AG08395 (cell line): Measurements from ENCODE around the gene ZFPM1.
A peak's percentile ranks its signal among the peaks of the same experiment; 100 is the strongest.

Source experiments
- DNase-seq: peaks from one replicate; pipeline ENCODE4 v3.0.0; 2012; ENCODE audit warnings: mixed read lengths, low spot score

The ZFPM1 gene

DNA sequence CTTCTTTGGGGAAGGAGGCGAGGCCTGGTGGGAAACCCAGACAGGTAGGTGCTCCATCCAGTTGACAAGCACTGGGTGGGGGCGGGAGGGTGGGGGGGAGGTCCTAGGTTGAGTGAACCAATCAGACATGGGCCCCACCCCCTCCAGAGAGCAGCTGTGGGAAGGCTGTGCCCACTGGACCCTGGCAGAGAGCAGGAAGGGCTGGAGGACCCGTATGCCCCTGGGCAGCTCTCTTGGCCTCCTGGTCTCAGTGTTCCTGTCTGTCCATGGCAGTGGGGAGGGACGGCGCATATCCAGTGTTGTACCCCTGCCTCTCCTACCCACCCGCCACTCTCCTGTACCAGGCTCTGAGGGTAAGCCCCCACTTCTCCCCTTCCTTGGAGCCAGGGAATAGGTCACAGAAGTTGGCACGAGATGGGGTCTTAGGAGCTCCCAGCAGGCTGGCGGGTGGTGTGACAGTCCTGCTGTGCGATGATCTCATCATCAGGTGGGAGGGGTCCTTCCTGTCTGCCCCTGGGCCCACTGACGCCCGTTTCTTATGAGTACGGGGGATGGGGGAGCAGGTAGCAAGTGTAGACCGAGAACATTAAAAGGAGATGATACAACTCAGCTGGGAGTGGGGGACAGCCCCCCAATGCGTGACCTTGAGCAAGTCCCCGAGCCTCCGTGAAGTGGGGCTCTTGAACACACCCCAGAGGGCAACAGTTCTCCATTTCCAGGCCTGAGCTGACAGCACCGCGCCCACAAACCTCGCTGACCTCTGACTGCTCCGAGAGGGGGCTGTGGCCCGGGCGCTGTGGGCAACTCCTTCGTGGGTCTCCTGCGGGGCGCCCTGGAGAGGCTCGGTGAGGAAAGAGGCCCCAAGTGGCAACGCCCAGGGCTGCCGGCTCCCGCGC, 1.2 kb upstream of the ZFPM1 start:
- no peak for DNase-seq

DNA sequence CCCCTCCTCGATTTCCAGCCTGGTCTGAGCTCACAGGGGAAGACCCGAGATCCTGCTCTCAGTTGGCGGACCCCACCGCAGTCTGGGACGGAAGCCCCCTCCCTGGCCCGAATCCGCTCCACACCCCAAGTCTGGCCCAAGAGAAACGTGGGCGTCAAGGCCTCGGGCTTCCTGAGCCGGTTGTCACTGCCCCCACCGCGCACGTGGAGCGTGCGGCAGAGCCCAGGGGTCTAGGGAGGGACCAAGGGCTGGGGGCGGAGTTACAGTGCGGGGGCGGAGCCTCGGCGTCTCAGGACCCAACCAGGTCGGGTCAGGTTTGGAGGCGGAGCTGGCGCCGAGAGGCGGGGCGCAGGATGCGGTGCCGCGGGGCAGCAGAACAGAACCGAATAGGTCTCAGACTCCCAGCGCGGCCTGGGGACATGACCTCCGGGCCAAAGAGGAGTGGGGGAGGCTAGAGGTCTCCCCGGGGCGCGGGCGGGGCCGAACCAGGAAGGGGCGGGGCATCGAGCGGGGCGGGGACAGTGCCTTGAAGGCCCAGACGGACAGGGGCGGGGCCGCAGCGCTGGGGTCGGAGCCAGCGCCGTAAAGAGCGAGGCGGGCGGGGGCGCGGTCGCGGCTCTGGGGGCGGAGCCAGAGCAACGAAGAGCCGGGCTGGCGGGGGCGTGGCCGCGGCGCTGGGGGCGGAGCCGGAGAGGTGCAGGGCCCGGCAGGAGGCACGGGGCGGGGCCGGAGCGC, 431 bp upstream of the ZFPM1 start:
- DNase-seq: peak; percentile 99

DNA sequence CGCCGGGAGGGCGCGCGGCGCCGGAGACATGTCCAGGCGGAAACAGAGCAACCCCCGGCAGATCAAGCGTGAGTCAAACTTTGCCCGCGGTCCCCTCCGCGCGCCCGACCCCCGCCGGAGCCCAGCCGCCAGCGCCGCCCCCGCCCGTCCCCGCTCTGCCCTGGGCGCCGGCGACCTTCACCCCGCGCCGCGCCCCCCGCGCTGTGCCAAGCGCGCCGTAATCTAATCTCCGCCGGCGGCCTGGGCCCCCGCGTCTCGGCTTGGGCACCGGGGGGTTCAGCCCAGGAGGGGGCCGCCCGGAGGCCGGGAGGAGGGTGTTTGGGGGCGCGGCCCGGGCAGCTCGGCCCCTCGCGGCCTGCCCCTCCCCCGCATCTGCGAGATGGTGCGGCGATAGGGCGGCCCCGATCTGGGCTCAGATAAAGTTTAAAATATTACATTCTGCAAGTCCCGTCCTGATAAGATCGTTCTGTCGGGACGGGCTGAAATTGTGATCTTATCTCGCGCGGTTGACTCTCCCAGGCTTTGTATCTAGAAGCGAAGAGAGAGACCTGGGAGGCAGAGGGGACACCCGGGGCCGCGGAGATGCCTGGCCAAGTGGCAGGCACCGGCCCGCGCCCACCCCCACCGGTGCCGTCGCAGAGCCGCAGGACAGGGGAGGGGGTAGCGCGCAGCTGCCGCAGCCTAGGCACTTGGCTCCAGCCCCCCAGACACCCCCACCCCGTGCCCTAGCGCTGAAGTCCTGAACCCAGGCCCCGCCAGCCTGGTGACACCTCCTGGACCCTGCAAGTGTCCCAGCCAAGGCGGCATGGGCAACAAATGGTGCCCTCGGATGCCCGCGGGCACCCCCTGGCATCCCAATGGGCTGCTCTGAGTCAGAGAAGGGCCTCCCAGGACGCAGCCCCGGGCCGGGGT, 787 bp downstream of the ZFPM1 start:
- DNase-seq: no peak

DNA sequence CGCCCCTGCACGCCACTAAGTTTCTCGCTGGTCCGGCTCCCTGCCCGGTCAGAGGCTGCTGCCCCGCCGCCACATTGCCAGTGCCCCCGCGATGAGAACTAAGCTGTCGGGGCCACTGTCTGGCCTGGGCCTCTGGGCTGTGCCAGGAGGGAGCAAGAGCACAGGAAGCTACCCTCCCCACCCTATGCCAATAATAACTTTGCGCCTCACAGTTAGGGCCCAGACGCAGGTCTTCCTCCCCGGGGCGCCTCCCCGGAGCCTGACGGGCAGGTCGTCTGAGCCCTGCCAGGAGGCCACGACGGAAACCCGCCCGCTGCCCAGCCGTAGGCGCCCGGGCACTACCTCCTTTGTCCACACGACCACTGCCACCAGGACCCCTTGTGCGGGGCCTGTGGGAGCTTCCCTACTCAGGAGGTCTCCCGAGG, 1.5 kb downstream of the ZFPM1 start:
- DNase-seq: no peak

DNA sequence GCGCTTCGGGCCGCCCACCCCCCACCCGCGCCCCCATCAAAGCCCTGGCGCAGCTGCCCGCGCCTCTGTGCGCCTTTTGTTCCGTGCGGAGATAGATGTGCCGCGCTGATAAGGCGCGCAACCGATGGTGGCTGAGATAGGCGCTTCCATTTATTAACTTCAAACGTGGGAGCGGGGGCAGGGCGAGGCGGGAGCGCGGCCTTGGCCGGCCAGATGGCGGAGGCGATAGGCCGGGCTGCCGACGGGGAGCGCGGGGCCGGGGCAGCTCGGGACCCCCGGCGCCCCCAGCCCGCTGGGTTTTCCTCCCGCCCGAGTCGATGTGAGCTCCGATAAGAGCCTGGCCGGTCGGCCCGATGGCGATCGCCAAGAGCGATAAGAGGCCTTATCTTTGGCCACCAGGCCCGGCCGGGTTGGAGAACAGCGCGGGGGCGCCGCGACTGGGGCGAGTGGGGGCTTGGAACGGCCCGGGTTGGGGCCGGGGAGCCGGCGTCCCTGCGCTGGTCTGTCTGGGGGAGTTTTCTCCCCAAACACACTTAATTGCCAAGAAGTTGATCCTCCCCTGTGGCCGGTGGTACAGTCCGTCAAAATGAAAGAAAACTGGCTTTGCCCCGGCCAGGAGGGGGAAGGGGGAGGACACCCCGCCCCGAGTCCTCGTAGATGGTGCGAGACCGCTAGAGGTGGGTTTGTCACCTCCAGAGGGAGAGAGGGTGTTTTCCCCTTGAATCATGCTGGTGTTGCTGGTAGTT, 2.7 kb downstream of the ZFPM1 start:
- DNase-seq: peak; percentile 38

DNA sequence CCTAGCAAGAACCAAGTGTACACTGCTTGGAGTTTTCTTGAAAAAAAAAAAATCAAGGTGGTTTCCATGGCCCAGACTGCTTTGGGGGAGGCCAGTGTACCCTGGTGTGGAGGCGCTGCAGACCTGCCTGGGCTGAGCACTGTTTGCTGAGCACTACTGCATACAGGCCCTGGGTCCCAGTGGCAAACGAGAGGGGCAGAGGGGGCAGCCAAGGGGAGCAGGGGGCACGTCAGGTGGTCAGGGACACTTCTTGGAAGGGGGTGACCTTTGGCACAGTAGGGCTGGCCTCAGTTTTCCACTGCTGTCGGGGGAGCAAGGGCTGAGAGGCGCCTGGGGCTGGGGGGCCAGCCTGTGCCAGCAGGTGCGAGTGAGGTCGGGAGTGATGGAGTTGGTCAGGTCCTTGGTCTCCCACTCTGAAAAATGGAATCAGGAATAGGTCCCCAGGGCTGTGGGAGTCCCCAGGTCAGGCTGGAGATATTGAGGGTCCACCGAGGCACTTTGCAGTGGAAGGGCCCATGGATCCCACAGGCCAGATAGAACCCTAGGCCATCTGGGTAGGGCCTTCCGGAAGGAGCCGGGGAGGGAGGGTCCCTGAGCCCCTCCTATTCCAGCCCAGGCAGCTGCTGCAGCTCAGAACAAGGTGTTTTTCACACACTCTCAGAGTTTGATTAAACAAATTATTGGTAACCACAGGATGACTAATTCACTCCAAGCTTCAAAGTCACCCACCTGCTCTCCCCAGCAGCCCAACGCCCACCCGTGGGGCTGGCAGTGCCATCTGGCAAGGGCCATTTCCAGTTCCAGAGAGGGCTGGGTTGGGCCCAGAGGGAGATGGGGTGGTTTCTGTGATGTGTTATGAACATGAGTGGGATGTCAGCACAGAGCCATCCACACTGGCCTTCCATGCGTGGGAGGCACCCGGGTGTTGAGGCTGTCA, 3.5 kb downstream of the ZFPM1 start:
- no peak for DNase-seq

DNA sequence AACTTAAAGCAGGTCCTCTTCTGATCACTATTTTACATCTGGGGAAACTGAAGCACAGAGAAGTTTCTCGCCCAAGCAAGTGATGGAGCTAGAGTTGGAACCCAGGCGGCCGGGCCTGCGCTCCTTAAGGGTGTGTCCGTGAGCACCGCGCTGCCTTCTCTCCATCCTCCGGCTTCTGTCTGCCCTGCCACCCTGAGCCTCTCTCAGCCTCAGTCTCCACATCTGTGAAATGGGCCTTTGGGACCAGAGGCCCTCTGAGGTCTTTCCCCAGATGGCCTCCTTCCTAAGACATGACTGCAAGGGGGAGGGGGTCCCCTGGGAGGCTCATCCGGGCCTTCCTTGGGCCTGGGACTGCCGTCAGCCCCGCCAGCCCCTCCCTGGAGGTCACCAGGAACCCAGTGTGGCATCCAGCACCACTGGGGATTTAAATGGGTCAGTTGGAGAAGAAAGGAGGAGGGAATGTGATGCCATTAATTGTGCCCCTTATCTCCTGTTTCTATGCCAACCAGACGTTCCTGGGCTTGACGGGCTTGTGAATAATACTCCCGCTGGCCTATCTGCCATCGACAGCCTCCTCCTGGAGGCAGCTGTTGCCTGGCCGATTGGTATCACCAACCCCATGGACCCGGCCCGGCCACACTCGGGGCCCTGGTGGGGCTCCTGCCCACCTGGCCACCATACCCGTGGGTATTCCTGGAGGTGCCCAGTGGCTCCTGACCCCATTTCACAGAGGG, 5.1 kb downstream of the ZFPM1 start:
- no peak for DNase-seq

DNA sequence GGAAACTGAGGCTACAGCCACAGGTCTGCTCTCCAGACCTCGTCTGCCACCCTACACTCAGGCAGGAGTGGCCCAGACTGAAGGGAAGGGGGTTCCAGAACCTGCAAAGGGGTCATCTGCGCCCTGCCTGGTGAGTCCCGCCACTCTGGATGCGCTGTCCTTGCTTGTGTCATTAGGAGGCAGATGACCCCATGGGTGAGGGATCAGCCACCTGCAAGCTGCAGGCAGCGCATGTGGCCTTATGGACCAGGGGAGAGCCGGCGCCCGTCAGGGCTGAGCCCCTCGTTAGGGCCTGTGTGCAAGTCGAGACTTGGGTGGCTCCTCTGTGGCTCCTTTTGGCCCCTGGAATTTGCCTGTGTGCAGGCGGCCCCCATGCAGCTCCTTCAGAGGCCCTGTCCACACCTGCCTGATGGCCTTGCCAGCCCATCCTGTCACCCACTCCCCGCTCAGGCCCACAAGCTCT, 5.7 kb downstream of the ZFPM1 start:
- DNase-seq: no peak

DNA sequence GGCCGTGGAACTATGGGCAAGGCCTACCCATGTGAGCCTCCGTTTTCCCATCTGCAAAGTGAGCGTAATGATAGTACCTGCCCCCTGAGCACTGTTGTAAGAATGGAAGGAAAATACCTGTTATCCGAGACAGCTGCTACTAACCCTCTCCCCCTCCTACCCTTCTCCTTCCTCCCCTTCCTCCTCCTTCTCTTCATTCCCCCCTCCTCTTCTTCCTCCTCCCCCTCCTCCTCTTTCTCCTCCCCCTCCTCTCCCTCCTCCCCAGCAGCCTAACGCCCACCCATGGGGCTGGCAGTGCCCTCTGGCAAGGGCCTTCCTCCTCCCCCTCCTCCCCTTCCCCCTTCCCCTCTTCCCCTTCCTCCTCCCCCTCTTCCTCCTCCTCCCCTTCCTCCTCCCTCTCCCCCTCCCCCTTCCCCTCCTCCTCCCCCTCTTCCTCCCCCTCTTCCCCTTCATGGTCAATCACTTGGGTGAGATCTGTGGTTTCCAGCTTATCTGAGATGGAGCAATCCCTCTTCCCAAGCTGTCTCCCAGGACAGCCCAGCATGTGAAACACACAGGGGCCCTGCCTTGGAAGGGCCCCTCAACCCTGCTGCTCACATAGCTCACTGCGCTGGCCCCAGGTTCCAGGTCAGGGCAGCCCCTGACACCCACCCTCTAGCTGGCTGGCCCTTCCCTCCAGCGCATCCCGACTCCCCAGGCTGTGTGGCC, 6.4 kb downstream of the ZFPM1 start:
- no peak for DNase-seq

DNA sequence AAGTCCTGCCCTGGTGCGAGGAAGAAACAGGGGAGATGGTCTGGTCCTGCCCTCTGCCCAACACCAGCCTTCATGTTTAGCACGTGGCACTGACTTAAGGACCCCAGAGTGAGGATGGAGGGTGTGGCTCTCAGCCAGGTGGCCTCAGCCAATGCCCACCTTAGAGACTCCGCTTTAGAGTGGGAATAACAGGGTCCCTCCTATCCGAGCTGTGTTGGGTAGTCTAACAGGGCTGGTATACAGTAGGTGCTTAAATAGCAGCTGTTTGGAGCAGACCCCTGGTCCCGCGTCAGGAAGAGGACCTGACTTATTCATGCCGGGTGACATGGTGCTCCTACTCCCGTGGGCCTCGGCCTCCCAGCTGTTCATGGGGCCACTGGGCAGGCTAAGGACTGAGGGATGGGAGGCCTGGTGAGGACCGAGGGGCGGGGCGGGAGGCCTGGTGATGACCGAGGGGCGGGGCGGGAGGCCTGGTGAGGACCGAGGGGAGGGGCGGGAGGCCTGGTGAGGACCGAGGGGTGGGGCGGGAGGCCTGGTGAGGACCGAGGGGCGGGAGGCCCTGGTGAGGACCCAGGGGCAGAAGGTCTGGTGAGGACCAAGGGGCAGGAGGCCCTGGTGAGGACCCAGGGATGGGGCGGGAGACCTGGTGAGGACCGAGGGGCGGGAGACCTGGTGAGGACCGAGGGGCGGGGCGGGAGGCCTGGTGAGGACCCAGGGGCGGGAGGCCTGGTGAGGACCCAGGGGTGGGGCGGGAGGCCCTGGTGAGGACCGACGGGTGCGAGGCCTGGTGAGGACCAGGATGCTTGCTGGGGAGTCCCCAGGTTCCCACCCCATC, 7.6 kb downstream of the ZFPM1 start:
- no peak for DNase-seq

DNA sequence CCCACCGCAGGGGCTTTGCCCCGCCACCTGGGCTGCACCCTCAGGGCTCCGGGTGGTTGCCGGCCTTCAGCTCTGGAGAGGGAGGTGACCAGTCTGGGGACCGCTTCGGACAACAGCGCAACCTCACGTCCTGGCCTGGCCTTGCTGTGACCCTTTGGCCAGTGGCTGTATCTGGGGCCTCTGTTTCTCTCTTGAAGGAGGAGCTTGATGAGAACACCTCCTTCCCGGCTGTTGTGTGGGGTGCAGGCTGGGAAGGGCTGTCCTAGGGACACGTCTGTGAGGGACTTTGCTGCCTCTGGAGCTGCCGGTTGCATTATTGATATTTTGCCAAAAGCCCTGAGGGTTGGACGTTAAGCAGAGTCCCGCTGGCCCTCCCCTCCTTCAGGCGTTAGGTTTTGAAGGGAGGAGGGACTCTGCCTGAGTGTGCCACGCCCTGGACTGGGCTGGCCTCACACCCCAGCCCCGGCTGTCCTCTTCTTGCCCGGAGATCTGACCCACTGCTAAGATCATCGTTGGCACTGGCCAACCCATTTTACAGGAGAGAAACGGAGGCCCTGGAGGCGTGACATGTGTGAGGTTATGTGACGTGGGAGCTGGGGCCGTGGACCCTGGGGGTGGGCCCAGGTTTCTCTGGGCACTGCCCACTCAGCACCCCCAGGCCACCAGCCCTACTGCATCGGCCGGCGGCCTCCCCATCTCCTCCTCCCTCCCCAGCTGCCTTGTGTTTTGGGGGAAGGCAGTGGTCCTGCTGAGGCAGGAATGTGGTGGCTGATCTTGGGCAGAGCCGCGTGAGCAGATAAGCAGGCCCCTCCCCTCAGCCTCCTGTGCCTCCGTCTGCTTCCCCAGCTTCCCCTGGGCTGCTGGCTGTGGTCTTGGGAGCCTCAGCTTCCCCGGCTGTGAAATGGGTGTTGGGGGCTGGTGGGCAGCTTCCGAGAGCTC, 8.5 kb downstream of the ZFPM1 start:
- DNase-seq: no peak

DNA sequence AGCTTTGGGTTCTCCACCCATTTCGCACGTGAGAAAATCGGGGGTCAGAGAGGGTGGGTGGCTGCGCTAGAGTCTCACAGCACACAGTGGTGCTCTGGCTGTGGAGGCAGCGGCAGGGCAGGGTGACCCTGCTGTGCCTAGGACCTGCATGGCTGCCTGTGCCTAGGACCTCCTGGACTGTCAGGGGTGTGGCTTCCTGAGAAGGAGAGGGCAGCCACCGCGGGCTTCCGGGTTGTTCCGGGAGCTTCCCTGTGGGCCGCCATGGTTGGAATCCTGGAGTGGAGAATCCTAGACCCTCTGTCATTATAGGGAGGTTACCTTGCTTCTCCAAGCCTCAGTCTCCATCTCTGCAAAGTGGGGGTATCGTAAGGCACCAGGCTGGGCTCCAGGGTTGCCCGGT, 9.3 kb downstream of the ZFPM1 start:
- DNase-seq: no peak

DNA sequence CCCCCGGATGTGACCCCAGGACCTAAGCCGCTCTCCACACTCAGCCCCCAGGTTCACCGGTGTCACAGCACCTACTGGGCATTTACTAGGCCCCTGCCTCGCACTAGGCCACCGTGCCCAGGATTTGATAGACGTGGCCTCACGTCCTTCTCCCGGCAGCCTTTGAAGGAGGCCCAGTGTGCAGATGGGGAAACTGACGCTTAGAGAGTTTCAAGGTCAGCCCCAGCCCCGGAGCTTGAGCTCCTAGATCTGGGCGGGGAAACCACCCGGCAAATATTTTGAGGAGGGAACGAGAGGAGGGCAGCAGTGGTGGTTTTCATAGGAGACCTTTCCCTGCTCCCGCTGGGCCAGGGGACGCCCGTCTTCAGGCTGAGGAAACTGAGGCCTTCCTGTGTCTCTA, 10.3 kb downstream of the ZFPM1 start:
- DNase-seq: no peak

DNA sequence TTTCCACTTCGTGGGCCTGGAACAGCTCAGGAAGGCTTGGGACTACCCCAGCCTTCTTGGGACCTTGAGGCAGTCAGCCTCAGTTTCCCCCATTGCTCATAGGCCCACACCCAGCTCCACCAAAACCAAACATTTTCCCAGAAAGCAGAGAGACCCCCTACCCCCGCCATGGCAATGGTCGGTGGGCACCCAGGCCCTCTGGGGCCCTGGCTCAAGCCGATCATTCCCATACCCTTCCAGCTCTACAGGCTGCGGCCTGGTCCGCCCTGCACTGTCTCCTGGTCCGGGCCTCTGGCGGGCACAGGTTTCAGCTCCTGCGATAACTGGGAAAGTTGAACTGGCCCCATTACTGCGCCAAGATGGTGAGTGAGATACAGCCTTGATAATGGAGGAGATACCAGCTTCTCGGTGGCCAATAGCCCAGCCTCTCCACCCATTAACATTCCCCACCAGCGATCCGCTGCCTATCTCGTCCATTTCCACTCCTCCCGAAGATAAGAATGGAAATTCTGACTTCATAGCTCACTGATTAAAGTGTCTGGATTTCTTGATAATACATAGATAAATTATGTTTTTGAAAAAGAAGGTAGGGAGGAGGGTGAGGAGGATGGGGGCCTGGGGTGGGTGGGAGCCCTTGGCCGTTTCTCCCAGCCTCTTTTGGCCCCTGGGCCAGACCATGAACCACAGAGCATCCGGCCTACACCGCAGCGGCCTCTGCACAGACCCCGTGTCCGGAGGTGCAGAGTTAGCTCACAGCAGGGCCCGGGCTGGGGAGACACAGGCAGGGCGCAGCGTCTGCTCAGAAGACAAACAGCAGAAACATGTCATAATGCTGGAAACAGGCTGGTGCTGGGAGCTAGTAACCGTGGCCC, 11.6 kb downstream of the ZFPM1 start:
- DNase-seq: no peak

DNA sequence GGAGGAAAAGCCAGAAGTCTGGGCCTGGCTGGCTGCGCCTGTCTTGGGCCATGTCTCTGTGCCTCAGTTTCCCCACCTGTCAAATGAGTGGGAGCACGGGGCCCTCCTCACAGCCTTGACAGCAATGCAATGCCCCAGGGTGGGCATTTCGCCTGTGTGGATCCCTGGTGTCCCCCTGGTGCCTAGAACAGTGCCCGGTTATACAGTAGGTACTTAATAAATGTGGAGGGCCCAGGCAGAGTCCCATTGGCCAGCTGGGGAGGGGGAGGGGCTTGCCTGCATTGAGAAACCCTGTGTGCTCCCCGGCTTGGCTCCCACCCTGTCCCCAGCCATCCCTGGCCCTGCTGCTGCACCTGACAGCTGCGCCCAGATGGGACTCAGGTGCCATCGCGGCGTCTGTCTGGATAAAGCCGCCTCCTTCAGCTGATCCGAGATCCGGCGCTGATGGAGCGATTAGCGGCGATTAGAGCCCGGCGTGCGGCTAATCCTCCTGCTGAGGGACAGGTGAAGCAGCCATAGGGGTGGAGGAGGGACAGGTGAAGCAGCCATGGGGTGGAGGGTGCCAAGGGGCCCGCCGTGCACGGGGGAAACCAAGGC, 12.4 kb downstream of the ZFPM1 start:
- DNase-seq: no peak
